HEK293T (cell line): ENCODE measurements around the gene HSBP1L1.

Experiments
- CTCF ChIA-PET: fragments of 350-600 bp; formaldehyde crosslinking; extraction: SDS; loops from one replicate; lab custom pipeline; 2021; ENCODE audit warnings: antibody characterized with exemption, inconsistent platforms; lab: Yijun Ruan, JAX
- POLR2A ChIA-PET: fragments of 350-600 bp; formaldehyde crosslinking; extraction: SDS; loops from one replicate; lab custom pipeline; 2020; ENCODE audit warnings: antibody characterized with exemption, inconsistent platforms; lab: Yijun Ruan, JAX
- DNase-seq: peaks from one replicate; pipeline ENCODE4 v3.0.0; 2012; ENCODE audit warnings: mixed read lengths; ENCODE audit errors: extremely low spot score
- ARNT ChIP-seq: fragments of 450-650 bp; IDR thresholded peaks from 2 replicates; pipeline ENCODE4 v1.6.1; 2017; ENCODE audit warnings: mild to moderate bottlenecking
- BHLHE40 ChIP-seq: fragments of 450-650 bp; IDR thresholded peaks from 2 replicates; pipeline ENCODE4 v1.6.1; 2016; ENCODE audit warnings: mild to moderate bottlenecking, moderate library complexity, borderline replicate concordance
- CTBP1 ChIP-seq: fragments of 450-650 bp; IDR thresholded peaks from 2 replicates; pipeline ENCODE4 v1.6.1; 2016; ENCODE audit warnings: borderline replicate concordance
- ELF4 ChIP-seq: fragments of 450-650 bp; IDR thresholded peaks from 2 replicates; pipeline ENCODE4 v1.6.1; 2017; ENCODE audit warnings: antibody characterized with exemption
- FOXA1 ChIP-seq: fragments of 450-650 bp; IDR thresholded peaks from 2 replicates; pipeline ENCODE4 v1.6.1; 2016; ENCODE audit warnings: mild to moderate bottlenecking
- FOXK2 ChIP-seq: fragments of 450-650 bp; IDR thresholded peaks from 2 replicates; pipeline ENCODE4 v1.6.1; 2016; ENCODE audit warnings: mild to moderate bottlenecking
- FOXM1 ChIP-seq: fragments of 450-650 bp; IDR thresholded peaks from 2 replicates; pipeline ENCODE4 v1.6.1; 2017; ENCODE audit warnings: mild to moderate bottlenecking, borderline replicate concordance
- HDGF ChIP-seq: fragments of 450-650 bp; IDR thresholded peaks from 2 replicates; pipeline ENCODE4 v1.6.1; 2017; ENCODE audit warnings: antibody characterized with exemption, borderline replicate concordance
- L3MBTL2 ChIP-seq: fragments of 450-650 bp; conservative IDR thresholded peaks from 2 replicates; pipeline ENCODE4 v1.6.1; 2016; ENCODE audit warnings: mild to moderate bottlenecking
- LEF1 ChIP-seq: fragments of 450-650 bp; IDR thresholded peaks from 2 replicates; pipeline ENCODE4 v1.6.1; 2017; ENCODE audit warnings: mild to moderate bottlenecking, borderline replicate concordance
- NFRKB ChIP-seq: fragments of 450-650 bp; IDR thresholded peaks from 2 replicates; pipeline ENCODE4 v1.6.1; 2016; ENCODE audit warnings: mild to moderate bottlenecking, moderate library complexity
- SP1 ChIP-seq: fragments of 450-650 bp; IDR thresholded peaks from 2 replicates; pipeline ENCODE4 v1.6.1; 2017
- SUZ12 ChIP-seq: fragments of 450-650 bp; IDR thresholded peaks from 2 replicates; pipeline ENCODE4 v1.6.1; 2016; ENCODE audit warnings: mild to moderate bottlenecking
- TARDBP ChIP-seq: fragments of 450-650 bp; IDR thresholded peaks from 2 replicates; pipeline ENCODE4 v1.6.1; 2016
- ZNF384 ChIP-seq: fragments of 450-650 bp; IDR thresholded peaks from 2 replicates; pipeline ENCODE4 v1.6.1; 2016
- TF ChIP-seq, protein P1 (sequence below): fragments of 450-650 bp; IDR thresholded peaks from 2 replicates; pipeline ENCODE4 v1.6.1; 2016

The HSBP1L1 gene

GRCh38 chr18:79942786-79943607 lies 21.4 kb upstream of the HSBP1L1 start:
- POLR2A ChIA-PET, result interaction anchor here (1.7 kb wide), 1 partner anchor 7 kb away, joined by 3 read pairs; no protein-coding TSS in a partner anchor
- DNase-seq, result no peak
- CTCF ChIA-PET, result no interaction called here
- TF ChIP-seq L3MBTL2, result no peak
- TF ChIP-seq HDGF, result no peak
- no peak for TF ChIP-seq FOXA1
- TF ChIP-seq FOXM1, result no peak
- no peak for TF ChIP-seq CTBP1
- TF ChIP-seq FOXK2, result no peak
- TF ChIP-seq, protein P1, sequence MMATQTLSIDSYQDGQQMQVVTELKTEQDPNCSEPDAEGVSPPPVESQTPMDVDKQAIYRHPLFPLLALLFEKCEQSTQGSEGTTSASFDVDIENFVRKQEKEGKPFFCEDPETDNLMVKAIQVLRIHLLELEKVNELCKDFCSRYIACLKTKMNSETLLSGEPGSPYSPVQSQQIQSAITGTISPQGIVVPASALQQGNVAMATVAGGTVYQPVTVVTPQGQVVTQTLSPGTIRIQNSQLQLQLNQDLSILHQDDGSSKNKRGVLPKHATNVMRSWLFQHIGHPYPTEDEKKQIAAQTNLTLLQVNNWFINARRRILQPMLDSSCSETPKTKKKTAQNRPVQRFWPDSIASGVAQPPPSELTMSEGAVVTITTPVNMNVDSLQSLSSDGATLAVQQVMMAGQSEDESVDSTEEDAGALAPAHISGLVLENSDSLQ, result no peak
- no peak for TF ChIP-seq NFRKB
- TF ChIP-seq ZNF384, result no peak
- TF ChIP-seq BHLHE40, result no peak
- TF ChIP-seq ARNT, result no peak
- TF ChIP-seq SP1, result no peak
- TF ChIP-seq LEF1, result no peak
- TF ChIP-seq TARDBP, result no peak
- no peak for TF ChIP-seq SUZ12
- no peak for TF ChIP-seq ELF4

- no peak for DNase-seq
- ChIA-PET CTCF (no interaction called here), POLR2A (no interaction called here)
- TF ChIP-seq FOXK2, result no peak
- no peak for TF ChIP-seq ELF4
- no peak for TF ChIP-seq ZNF384
- TF ChIP-seq TARDBP, result no peak
- no peak for TF ChIP-seq FOXM1
- no peak for TF ChIP-seq SUZ12
- TF ChIP-seq, protein P1, result no peak
- no peak for TF ChIP-seq CTBP1
- no peak for TF ChIP-seq LEF1
- no peak for TF ChIP-seq HDGF
- no peak for TF ChIP-seq L3MBTL2
- TF ChIP-seq SP1, result no peak
- no peak for TF ChIP-seq NFRKB
- no peak for TF ChIP-seq ARNT
Measured at GRCh38 chr18:79943608-79944125, 20.8 kb upstream of the HSBP1L1 start.

DNA sequence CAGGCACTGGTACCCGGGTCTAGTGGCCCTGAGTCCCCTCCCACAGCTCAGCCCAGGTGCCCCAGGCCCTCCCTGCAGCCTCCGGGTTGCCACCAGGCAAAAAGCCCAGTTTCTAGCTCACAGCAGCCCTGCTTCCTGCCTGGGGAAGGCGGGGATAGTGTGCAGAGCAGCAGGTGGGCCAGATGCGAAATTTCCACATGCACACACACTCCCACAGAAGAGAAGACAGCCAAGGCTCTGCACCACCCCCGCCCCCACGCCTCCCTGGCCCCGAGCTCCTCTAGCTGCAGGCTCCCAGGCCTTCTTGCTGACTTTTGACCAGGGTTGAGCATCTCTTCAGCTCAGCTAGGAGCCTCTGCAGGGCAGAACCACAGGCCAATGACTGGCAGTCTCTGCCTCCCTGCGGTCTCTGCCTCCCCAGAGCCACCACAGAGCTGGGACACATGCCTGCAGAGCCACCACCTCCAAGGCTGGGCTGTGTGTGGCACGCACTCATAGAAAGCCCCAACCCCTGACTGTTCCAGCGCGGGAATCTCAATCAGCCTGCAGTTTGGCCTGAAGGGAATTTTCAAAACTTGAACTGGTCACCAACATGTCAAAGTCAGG lies 20.2 kb upstream of the HSBP1L1 start:
- no peak for DNase-seq
- ChIA-PET POLR2A (no interaction called here), CTCF (no interaction called here)
- TF ChIP-seq ELF4, result no peak
- no peak for TF ChIP-seq FOXK2
- TF ChIP-seq TARDBP, result no peak
- no peak for TF ChIP-seq SUZ12
- TF ChIP-seq BHLHE40, result no peak

DNA sequence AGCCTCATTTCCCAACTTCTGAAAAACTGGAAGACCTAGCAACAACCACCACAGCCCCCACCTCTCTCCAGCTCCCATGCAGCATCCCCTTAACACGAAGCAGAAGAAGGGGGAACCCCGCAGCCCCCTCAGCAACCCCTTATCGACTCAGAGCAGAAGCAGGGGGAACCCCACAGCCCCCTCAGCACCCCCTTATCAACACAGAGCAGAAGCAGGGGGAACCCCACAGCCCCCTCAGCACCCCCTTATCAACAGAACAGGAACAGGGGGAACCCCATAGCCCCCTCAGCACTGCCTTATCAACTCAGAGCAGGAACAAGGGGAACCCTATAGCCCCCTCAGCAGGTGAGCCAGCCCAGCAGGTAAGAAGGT lies 19.7 kb upstream of the HSBP1L1 start:
- TF ChIP-seq FOXM1 (no peak), ELF4 (no peak), TARDBP (no peak)
- ChIA-PET CTCF (no interaction called here), POLR2A (no interaction called here)

GRCh38 chr18:79945118-79946042 lies 19.1 kb upstream of the HSBP1L1 start:
- ChIA-PET POLR2A (no interaction called here), CTCF (no interaction called here)
- TF ChIP-seq, protein P1, result no peak
- TF ChIP-seq SP1 (no peak), ZNF384 (no peak), HDGF (no peak), TARDBP (no peak), BHLHE40 (no peak), LEF1 (no peak), NFRKB (no peak), FOXM1 (no peak), SUZ12 (no peak), L3MBTL2 (no peak), CTBP1 (no peak), ARNT (no peak), FOXK2 (no peak), ELF4 (no peak), FOXA1 (no peak)
- DNase-seq, result no peak

More for the DNA sequence above, 19.7 kb upstream of the HSBP1L1 start:
- no peak for DNase-seq
